ENCODE measurements around the gene TBRG1. TPM values are rescaled to one million over a fixed set of nuclear protein-coding genes. Genes with fewer than 3 reads are reported as not detected.

The TBRG1 gene
- total RNA-seq, 1 experiment from 2014 or later = 18.8 TPM

- peaks cover 2% of the 10 kb centered on the region for H3K9me3 Mint-ChIP-seq (ENCODE audit: low read depth, unreplicated experiment)
- H3K27me3 Mint-ChIP-seq (ENCODE audit: unreplicated experiment) = peaks cover 22% of the 10 kb centered on the region
- no peak overlapping the region for H3K27ac Mint-ChIP-seq (ENCODE audit: unreplicated experiment)
- BruUV-seq (replicated peaks) = no TSS peak
- TF ChIP-seq CTCF (IDR thresholded peaks at IDR 0.05; ENCODE audit: unreplicated experiment) = no peak
- H3K4me1 Mint-ChIP-seq (ENCODE audit: low read depth, unreplicated experiment) = no peaks in the 10 kb centered on the region
- intact Hi-C loops (cut with micrococcal nuclease; ENCODE audit: unreplicated experiment) = no loop called here
- no peak for DNase-seq
- CTCF ChIA-PET = no interaction called here
- no peak overlapping the region for H3K4me3 Mint-ChIP-seq (ENCODE audit: low read depth, unreplicated experiment)
- no peaks in the 10 kb centered on the region for H3K36me3 Mint-ChIP-seq (ENCODE audit: insufficient read depth, unreplicated experiment)
These were observed 12.4 kb upstream of the TBRG1 start for GRCh38 chr11:124610295-124610694.

- Mint-ChIP-seq H3K27me3 (ENCODE audit: unreplicated experiment) (peaks cover 22% of the 10 kb centered on the region), H3K4me3 (ENCODE audit: low read depth, unreplicated experiment) (no peak within 1 kb of the TSS), H3K27ac (ENCODE audit: unreplicated experiment) (no peak within 1 kb of the TSS), H3K9me3 (ENCODE audit: low read depth, unreplicated experiment) (peaks cover 2% of the 10 kb centered on the region), H3K4me1 (ENCODE audit: low read depth, unreplicated experiment) (no peaks in the 10 kb centered on the region), H3K36me3 (ENCODE audit: insufficient read depth, unreplicated experiment) (no peaks in the 10 kb centered on the region)
- DNase-seq = no peak
- BruUV-seq (replicated peaks) = no TSS peak
- CTCF ChIA-PET = no interaction called here
- no peak for TF ChIP-seq CTCF (IDR thresholded peaks at IDR 0.05; ENCODE audit: unreplicated experiment)
- intact Hi-C loops (cut with micrococcal nuclease; ENCODE audit: unreplicated experiment) = no loop called here
These were observed 11.6 kb upstream of the TBRG1 start, which contains the start of gene PANX3 for GRCh38 chr11:124611064-124611463. TSS of gene PANX3 (plus strand) at chr11:124611428. CDS start at chr11:124611557, 129 bp downstream.

- H3K27ac Mint-ChIP-seq (ENCODE audit: unreplicated experiment) = no peak overlapping the region
- no peak for TF ChIP-seq CTCF (IDR thresholded peaks at IDR 0.05; ENCODE audit: unreplicated experiment)
- no peaks in the 10 kb centered on the region for H3K36me3 Mint-ChIP-seq (ENCODE audit: insufficient read depth, unreplicated experiment)
- no peaks in the 10 kb centered on the region for H3K4me1 Mint-ChIP-seq (ENCODE audit: low read depth, unreplicated experiment)
- H3K4me3 Mint-ChIP-seq (ENCODE audit: low read depth, unreplicated experiment) = no peak overlapping the region
- CTCF ChIA-PET = interaction anchor here (1.1 kb wide), 1 partner anchor 19 kb away, joined by 3 read pairs; no protein-coding TSS in a partner anchor
- BruUV-seq (replicated peaks) = no TSS peak
- H3K9me3 Mint-ChIP-seq (ENCODE audit: low read depth, unreplicated experiment) = peaks cover 1% of the 10 kb centered on the region
- no peak for DNase-seq
- intact Hi-C loops (cut with micrococcal nuclease; ENCODE audit: unreplicated experiment) = no loop called here
- H3K27me3 Mint-ChIP-seq (ENCODE audit: unreplicated experiment) = peaks cover 31% of the 10 kb centered on the region
These were observed 10.6 kb upstream of the TBRG1 start for GRCh38 chr11:124612045-124612444.

- H3K27ac Mint-ChIP-seq (ENCODE audit: unreplicated experiment) = no peak overlapping the region
- peaks cover 37% of the 10 kb centered on the region for H3K27me3 Mint-ChIP-seq (ENCODE audit: unreplicated experiment)
- H3K4me3 Mint-ChIP-seq (ENCODE audit: low read depth, unreplicated experiment) = no peak overlapping the region
- H3K4me1 Mint-ChIP-seq (ENCODE audit: low read depth, unreplicated experiment) = no peaks in the 10 kb centered on the region
- BruUV-seq (replicated peaks) = no TSS peak
- H3K36me3 Mint-ChIP-seq (ENCODE audit: insufficient read depth, unreplicated experiment) = no peaks in the 10 kb centered on the region
- DNase-seq = no peak
- intact Hi-C loops (cut with micrococcal nuclease; ENCODE audit: unreplicated experiment) = no loop called here
- CTCF ChIA-PET = interaction anchor here (1.1 kb wide), 1 partner anchor 20 kb away, joined by 3 read pairs; no protein-coding TSS in a partner anchor
- no peaks in the 10 kb centered on the region for H3K9me3 Mint-ChIP-seq (ENCODE audit: low read depth, unreplicated experiment)
- TF ChIP-seq CTCF (IDR thresholded peaks at IDR 0.05; ENCODE audit: unreplicated experiment) = no peak
These were observed 10.0 kb upstream of the TBRG1 start for GRCh38 chr11:124612567-124613246.

Measured in Calu3 (cell line).